ENCODE data around the gene COL1A2.

COL1A2 gene

GRCh38 chr7:94394437-94395140 is at the start of gene COL1A2:
COL1A2 (plus strand) TSS chr7:94394895; CDS start chr7:94395032, 137 bp downstream.
- FAIRE-seq (peak; percentile 82), DNase-seq (ENCODE audit: low spot score) (no peak)

- FAIRE-seq (no peak), DNase-seq (ENCODE audit: low spot score) (no peak)
Observed at GRCh38 chr7:94345907-94346306, 48.8 kb upstream of the COL1A2 start.

GRCh38 chr7:94348142-94348541 is 46.6 kb upstream of the COL1A2 start:
- FAIRE-seq (no peak), DNase-seq (ENCODE audit: low spot score) (peak; percentile 26)

GRCh38 chr7:94350734-94351133 is 44.0 kb upstream of the COL1A2 start:
- FAIRE-seq = no peak
- no peak for DNase-seq (ENCODE audit: low spot score)

- DNase-seq (ENCODE audit: low spot score) (no peak), FAIRE-seq (peak; percentile 72)
Observed at GRCh38 chr7:94351703-94352102, 43.0 kb upstream of the COL1A2 start.

GRCh38 chr7:94352887-94353286 is 41.8 kb upstream of the COL1A2 start:
- FAIRE-seq (no peak), DNase-seq (ENCODE audit: low spot score) (no peak)

GRCh38 chr7:94354953-94355352 is 39.7 kb upstream of the COL1A2 start:
- FAIRE-seq (no peak), DNase-seq (ENCODE audit: low spot score) (no peak)

GRCh38 chr7:94355454-94355853 is 39.2 kb upstream of the COL1A2 start:
- no peak for DNase-seq (ENCODE audit: low spot score)
- FAIRE-seq = no peak

GRCh38 chr7:94357076-94357475 is 37.6 kb upstream of the COL1A2 start:
- DNase-seq (ENCODE audit: low spot score) = no peak
- no peak for FAIRE-seq

GRCh38 chr7:94360926-94361325 is 33.8 kb upstream of the COL1A2 start:
- FAIRE-seq = no peak

GRCh38 chr7:94362276-94362675 is 32.4 kb upstream of the COL1A2 start:
- FAIRE-seq (no peak), DNase-seq (ENCODE audit: low spot score) (no peak)

More at GRCh38 chr7:94360926-94361325, 33.8 kb upstream of the COL1A2 start:
- DNase-seq (ENCODE audit: low spot score) = no peak

GRCh38 chr7:94364816-94365215 is 29.9 kb upstream of the COL1A2 start:
- FAIRE-seq (no peak), DNase-seq (ENCODE audit: low spot score) (no peak)

GRCh38 chr7:94366163-94366562 is 28.5 kb upstream of the COL1A2 start:
- FAIRE-seq (peak; percentile 58), DNase-seq (ENCODE audit: low spot score) (no peak)

GRCh38 chr7:94366832-94367231 is 27.9 kb upstream of the COL1A2 start:
- DNase-seq (ENCODE audit: low spot score) (no peak), FAIRE-seq (no peak)

- DNase-seq (ENCODE audit: low spot score) = no peak
- no peak for FAIRE-seq
Observed at GRCh38 chr7:94367949-94368348, 26.7 kb upstream of the COL1A2 start.

GRCh38 chr7:94368371-94368791 is 26.3 kb upstream of the COL1A2 start:
- DNase-seq (ENCODE audit: low spot score) = no peak
- peak; percentile 13 for FAIRE-seq

- FAIRE-seq = no peak
- DNase-seq (ENCODE audit: low spot score) = peak; percentile 85
Observed at GRCh38 chr7:94374231-94374630, 20.5 kb upstream of the COL1A2 start.

- no peak for FAIRE-seq
- no peak for DNase-seq (ENCODE audit: low spot score)
Observed at GRCh38 chr7:94374721-94375566, 19.8 kb upstream of the COL1A2 start.

GRCh38 chr7:94375691-94376090 is 19.0 kb upstream of the COL1A2 start:
- FAIRE-seq (peak; percentile 72), DNase-seq (ENCODE audit: low spot score) (peak; percentile 65)

GRCh38 chr7:94376281-94376680 is 18.4 kb upstream of the COL1A2 start:
- DNase-seq (ENCODE audit: low spot score) = no peak
- FAIRE-seq = no peak

GRCh38 chr7:94378356-94378755 is 16.3 kb upstream of the COL1A2 start:
- DNase-seq (ENCODE audit: low spot score) = no peak
- no peak for FAIRE-seq

- FAIRE-seq (no peak), DNase-seq (ENCODE audit: low spot score) (no peak)
Observed at GRCh38 chr7:94380264-94380663, 14.4 kb upstream of the COL1A2 start.

- no peak for FAIRE-seq
- no peak for DNase-seq (ENCODE audit: low spot score)
Observed at GRCh38 chr7:94382132-94382531, 12.6 kb upstream of the COL1A2 start.
